HCT116 (cell line): ENCODE results near the gene MCRIP2. TPM values are rescaled to one million over a fixed set of nuclear protein-coding genes. Genes with fewer than 3 reads are reported as not detected.

ENCODE experiments used
- ATAC-seq: fragments of 200-7000 bp; cut with Tn5 transposase; 2 replicates; pipeline ENCODE4 v1.9.1; 2020; ENCODE audit warnings: mild to moderate bottlenecking, moderate library complexity
- BruUV-seq: library from RNA; stranded (reverse); fragments of 400-500 nt; replicated peaks from 2 replicates; lab custom pipeline; 2021; lab: Mats Ljungman, UMichigan
- CTCF ChIA-PET: fragments of 300-600 bp; sonication (Branson Sonifier 250); formaldehyde crosslinking; loops from one replicate; lab custom pipeline; 2021; ENCODE audit warnings: antibody characterized with exemption; lab: Charles Lee
- POLR2A ChIA-PET: fragments of 300-600, 350-600 bp; sonication (Branson Sonifier 250); formaldehyde crosslinking; loops from one replicate; lab custom pipeline; 2021; ENCODE audit warnings: antibody characterized with exemption; lab: Charles Lee
- RAD21 ChIA-PET, 2 experiments: fragments of 300-600 bp; sonication (Branson Sonifier 250); formaldehyde crosslinking; loops; one replicate each; lab custom pipeline; 2023; ENCODE audit warnings: low total read pairs in 2 of 2; ENCODE audit not compliant: uncharacterized antibody in 2 of 2, unreplicated experiment in 2 of 2, low non-redundant PET in 1 of 2; lab: Charles Lee
- DNase-seq: peaks from one replicate; pipeline ENCODE4 v3.0.0-alpha.2; 2010; ENCODE audit warnings: low read depth, low spot score
- H2AFZ ChIP-seq: fragments of 200-600 bp; shearing (Covaris generic), sonication (generic); 2 replicates; pipeline ENCODE4 v1.6.1; 2017; ENCODE audit warnings: low read depth, mixed run types, mixed read lengths, antibody characterized with exemption, low read length; ENCODE audit not compliant: poor library complexity, severe bottlenecking
- H3K27ac ChIP-seq: 2 replicates; pipeline ENCODE4 v1.5.1; 2012; ENCODE audit warnings: low read depth, low read length
- H3K27me3 ChIP-seq: fragments of 200-600 bp; sonication (generic); 2 replicates; pipeline ENCODE4 v1.6.1; 2016; ENCODE audit warnings: mixed run types, low read length, mixed read lengths; ENCODE audit not compliant: insufficient read depth
- H3K36me3 ChIP-seq, 2 experiments: fragments of 200-500 bp in 1 of 2; fragments of 200-600 bp in 1 of 2; sonication (Bioruptor generic) in 1 of 2; sonication (generic) in 1 of 2; 2 replicates each; pipeline versions ENCODE4 v1.5.1 to v1.6.1; 2014 to 2016; ENCODE audit warnings: low read length in 2 of 2, inconsistent platforms in 1 of 2, mixed read lengths in 1 of 2, mixed run types in 1 of 2; ENCODE audit not compliant: insufficient read depth in 2 of 2, control insufficient read depth in 1 of 2
- H3K4me1 ChIP-seq, 2 experiments: fragments of 200-600 bp in 1 of 2; sonication (generic) in 1 of 2; 2 replicates each; pipeline versions ENCODE4 v1.5.1 to v1.6.1; 2012 to 2017; ENCODE audit warnings: low read length in 2 of 2, inconsistent platforms in 1 of 2, mild to moderate bottlenecking in 1 of 2, mixed read lengths in 1 of 2, mixed run types in 1 of 2, moderate library complexity in 1 of 2; ENCODE audit not compliant: insufficient read depth in 2 of 2, control insufficient read depth in 1 of 2
- H3K4me2 ChIP-seq: fragments of 200-600 bp; sonication (generic); 2 replicates; pipeline ENCODE4 v1.6.1; 2017; ENCODE audit warnings: mixed run types, low read length, mixed read lengths
- H3K4me3 ChIP-seq, 2 experiments: fragments of 200-600 bp in 1 of 2; sonication (generic) in 1 of 2; replicated peaks in 1 of 2; 2 replicates each; pipeline ENCODE4 v1.5.1; 2011 to 2016; ENCODE audit warnings: low read length in 2 of 2, control low read depth in 1 of 2, low read depth in 1 of 2, mild to moderate bottlenecking in 1 of 2, mixed read lengths in 1 of 2, mixed run types in 1 of 2
- H3K79me2 ChIP-seq: fragments of 200-600 bp; sonication (generic); 2 replicates; pipeline ENCODE4 v1.6.1; 2017; ENCODE audit warnings: mild to moderate bottlenecking, mixed run types, low read length, moderate library complexity, mixed read lengths; ENCODE audit not compliant: insufficient read depth
- H3K9ac ChIP-seq: fragments of 200-600 bp; sonication (generic); 2 replicates; pipeline ENCODE4 v1.6.1; 2016; ENCODE audit warnings: low read length, mixed read lengths
- H3K9me2 ChIP-seq: fragments of 200-600 bp; sonication (generic), shearing (Covaris generic); 2 replicates; pipeline ENCODE4 v1.6.1; 2017; ENCODE audit warnings: mixed run types, mild to moderate bottlenecking, moderate library complexity; ENCODE audit not compliant: insufficient read depth
- H3K9me3 ChIP-seq, 2 experiments: fragments of 200-500 bp in 1 of 2; fragments of 200-600 bp in 1 of 2; sonication (Bioruptor generic) in 1 of 2; sonication (generic) in 1 of 2; 2 replicates each; pipeline ENCODE4 v1.6.1; 2014 to 2017; ENCODE audit warnings: low read length in 2 of 2, mixed read lengths in 2 of 2, inconsistent platforms in 1 of 2, low read depth in 1 of 2, mild to moderate bottlenecking in 1 of 2, mixed run types in 1 of 2, moderate library complexity in 1 of 2; ENCODE audit not compliant: control insufficient read depth in 1 of 2, insufficient read depth in 1 of 2
- H4K20me1 ChIP-seq: fragments of 200-600 bp; sonication (generic), shearing (Covaris generic); 2 replicates; pipeline ENCODE4 v1.6.1; 2017; ENCODE audit warnings: mixed run types, mild to moderate bottlenecking, moderate library complexity; ENCODE audit not compliant: insufficient read depth
- EGR1 ChIP-seq: IDR thresholded peaks from 2 replicates; pipeline ENCODE4 v1.6.1; 2012; ENCODE audit warnings: low read depth
- FOSL1 ChIP-seq: IDR thresholded peaks from 2 replicates; pipeline ENCODE4 v1.6.1; 2012; ENCODE audit warnings: low read depth
- RAD21 ChIP-seq: IDR thresholded peaks from 2 replicates; pipeline ENCODE4 v1.6.1; 2012; ENCODE audit warnings: low read depth, mild to moderate bottlenecking
- intact Hi-C: fragments of 100-400 bp; cut with micrococcal nuclease; formaldehyde crosslinking; loops from 2 replicates; pipeline ENCODE4 v1.10.0; 2022
- total RNA-seq: library from RNA; stranded (reverse); gene quantifications from one replicate; pipeline ENCODE4 v1.2.1, GENCODE V29; 2021; ENCODE audit not compliant: unreplicated experiment

The MCRIP2 gene
- total RNA-seq, 1 experiment from 2014 or later, result 34.9 TPM

- POLR2A ChIA-PET, result no interaction called here
- peak overlapping the region; percentile 62 for H3K4me2 ChIP-seq
- peak overlapping the region in 1 of 2 experiments; percentile 25; a peak in 1 of 4 replicates for H3K4me3 ChIP-seq
Observed at GRCh38 chr16:621526-622105, 20.0 kb upstream of the MCRIP2 start.

DNA sequence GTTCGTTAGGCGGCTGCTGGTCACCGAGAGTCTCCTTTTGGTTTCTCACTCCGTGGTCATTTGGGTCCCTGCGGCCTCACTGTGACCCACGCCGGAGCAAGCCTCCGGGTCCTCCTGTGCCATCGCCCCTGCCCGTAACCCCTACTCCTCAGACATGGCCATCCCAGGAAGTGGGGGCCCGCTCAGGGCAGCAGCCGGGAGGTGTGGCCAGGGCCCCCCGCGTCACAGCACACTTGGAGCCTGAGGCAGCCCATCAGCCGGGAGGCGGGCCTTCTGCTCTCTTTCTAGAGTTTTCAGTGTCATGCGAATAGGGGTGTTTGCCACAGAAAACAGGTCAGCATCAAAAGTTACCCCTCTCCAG, 18.7 kb upstream of the MCRIP2 start:
- intact Hi-C loops, result no loop called here
- H2AFZ ChIP-seq, result no peak overlapping the region
- no peaks in the 10 kb centered on the region for H3K27me3 ChIP-seq
- no peak for ATAC-seq
- no peak for DNase-seq
- no TSS peak for BruUV-seq
- no peak overlapping the region for H3K4me2 ChIP-seq
- no peak overlapping the region for H3K9ac ChIP-seq
- H3K4me3 ChIP-seq, result no peak overlapping the region
- TF ChIP-seq FOSL1, result no peak
- no peaks in the 10 kb centered on the region for H4K20me1 ChIP-seq
- H3K4me1 ChIP-seq, result peaks cover 28 to 48% of the 10 kb centered on the region in 2 experiments
- no peaks in the 10 kb centered on the region for H3K9me3 ChIP-seq
- ChIA-PET POLR2A (no interaction called here), RAD21 (no interaction called here), CTCF (no interaction called here)
- no peaks in the 10 kb centered on the region for H3K79me2 ChIP-seq
- H3K27ac ChIP-seq, result no peak overlapping the region
- H3K9me2 ChIP-seq, result no peaks in the 10 kb centered on the region
- H3K36me3 ChIP-seq, result no peaks in the 10 kb centered on the region

More at GRCh38 chr16:621526-622105, 20.0 kb upstream of the MCRIP2 start:
- ChIA-PET CTCF (interaction anchor here (0.9 kb wide), 1 partner anchor 45 kb away, joined by 3 read pairs; no protein-coding TSS in a partner anchor), RAD21 (no interaction called here)
- Histone ChIP-seq H3K36me3 (no peaks in the 10 kb centered on the region), H2AFZ (no peak overlapping the region), H3K9ac (peak overlapping the region; percentile 32), H3K9me2 (no peaks in the 10 kb centered on the region)
- no TSS peak for BruUV-seq
- intact Hi-C loops, result no loop called here
- TF ChIP-seq EGR1 (0 out of 2 replicates have a peak, but pooled peaks have one; percentile 39), RAD21 (no peak)
- TF ChIP-seq, all 23 proteins: peak for 1
- Histone ChIP-seq H3K9me3 (no peaks in the 10 kb centered on the region), H3K79me2 (no peaks in the 10 kb centered on the region), H3K4me1 (peaks cover 18 to 35% of the 10 kb centered on the region in 2 experiments), H3K27ac (peak overlapping the region; percentile 53), H3K27me3 (no peaks in the 10 kb centered on the region), H4K20me1 (no peaks in the 10 kb centered on the region)
- no peak for DNase-seq
- peak; percentile 52 for ATAC-seq
